Liver (tissue), 3 donors: ENCODE measurements around the gene OARD1.

Source experiments
- FOXA1 ChIP-seq: IDR thresholded peaks from 2 replicates; pipeline ENCODE4 v1.6.1; 2016; ENCODE audit warnings: antibody characterized with exemption
- RXRA ChIP-seq, 2 donors: IDR thresholded peaks; 2 replicates each; pipeline ENCODE4 v1.6.1; 2017 to 2018; ENCODE audit warnings: antibody characterized with exemption in 2 of 2, mild to moderate bottlenecking in 1 of 2
- TAF1 ChIP-seq: conservative IDR thresholded peaks from 2 replicates; pipeline ENCODE4 v1.6.1; 2016; ENCODE audit warnings: antibody characterized with exemption, mild to moderate bottlenecking
- TF ChIP-seq, protein P1 (sequence below): fragments of 150-350 bp; IDR thresholded peaks from 2 replicates; pipeline ENCODE4 v1.5.1; 2017; ENCODE audit warnings: improper control_type of control experiment, low read depth, low read length; ENCODE audit not compliant: missing input control
- TF ChIP-seq, protein P2 (sequence below): IDR thresholded peaks from 2 replicates; pipeline ENCODE4 v1.6.1; 2016; ENCODE audit warnings: antibody characterized with exemption
- donor health status: healthy.
- donor health status: healthy.

DNA sequence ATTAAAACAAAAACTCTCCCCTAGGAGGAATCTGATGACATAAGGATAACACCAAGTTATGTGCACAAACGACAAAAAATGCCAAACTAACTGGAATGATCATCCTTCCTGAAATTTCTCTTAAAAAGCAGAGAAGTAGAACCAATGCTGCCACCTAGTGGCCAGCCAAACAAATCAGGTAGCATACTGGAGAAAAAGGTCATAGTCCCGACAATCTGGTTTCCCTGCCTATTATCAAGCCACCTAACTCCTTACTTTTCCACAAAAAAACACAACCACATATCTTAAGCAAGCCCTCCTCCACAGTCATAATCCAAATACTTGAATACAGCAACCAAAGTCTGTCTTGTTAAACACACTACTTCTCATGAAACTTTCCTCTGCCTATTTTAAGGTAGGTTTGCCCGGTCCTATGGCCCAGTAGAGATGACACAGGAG is 5.3 kb downstream of the OARD1 start:
- TF ChIP-seq, protein P1, sequence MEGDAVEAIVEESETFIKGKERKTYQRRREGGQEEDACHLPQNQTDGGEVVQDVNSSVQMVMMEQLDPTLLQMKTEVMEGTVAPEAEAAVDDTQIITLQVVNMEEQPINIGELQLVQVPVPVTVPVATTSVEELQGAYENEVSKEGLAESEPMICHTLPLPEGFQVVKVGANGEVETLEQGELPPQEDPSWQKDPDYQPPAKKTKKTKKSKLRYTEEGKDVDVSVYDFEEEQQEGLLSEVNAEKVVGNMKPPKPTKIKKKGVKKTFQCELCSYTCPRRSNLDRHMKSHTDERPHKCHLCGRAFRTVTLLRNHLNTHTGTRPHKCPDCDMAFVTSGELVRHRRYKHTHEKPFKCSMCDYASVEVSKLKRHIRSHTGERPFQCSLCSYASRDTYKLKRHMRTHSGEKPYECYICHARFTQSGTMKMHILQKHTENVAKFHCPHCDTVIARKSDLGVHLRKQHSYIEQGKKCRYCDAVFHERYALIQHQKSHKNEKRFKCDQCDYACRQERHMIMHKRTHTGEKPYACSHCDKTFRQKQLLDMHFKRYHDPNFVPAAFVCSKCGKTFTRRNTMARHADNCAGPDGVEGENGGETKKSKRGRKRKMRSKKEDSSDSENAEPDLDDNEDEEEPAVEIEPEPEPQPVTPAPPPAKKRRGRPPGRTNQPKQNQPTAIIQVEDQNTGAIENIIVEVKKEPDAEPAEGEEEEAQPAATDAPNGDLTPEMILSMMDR = peak; percentile 89
- TF ChIP-seq FOXA1 (no peak), RXRA (IDR thresholded peaks at IDR 0.05) (peak in 1 of 2 donors; percentile 18), TAF1 (no peak)
- TF ChIP-seq, protein P2, sequence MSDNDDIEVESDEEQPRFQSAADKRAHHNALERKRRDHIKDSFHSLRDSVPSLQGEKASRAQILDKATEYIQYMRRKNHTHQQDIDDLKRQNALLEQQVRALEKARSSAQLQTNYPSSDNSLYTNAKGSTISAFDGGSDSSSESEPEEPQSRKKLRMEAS = no peak
